GM12878 (cell line): ENCODE measurements around the gene LIN28B. TPM values are rescaled to one million over a fixed set of nuclear protein-coding genes. Genes with fewer than 3 reads are reported as not detected.

Experiments used
- ATAC-seq: fragments of 200-7000 bp; cut with Tn5 transposase; 3 replicates; pipeline ENCODE4 v1.9.1; 2020; ENCODE audit warnings: mild to moderate bottlenecking, moderate library complexity
- BruUV-seq: library from RNA; stranded (reverse); fragments of 400-500 nt; replicated peaks from 2 replicates; lab custom pipeline; 2021; lab: Mats Ljungman, UMichigan
- CTCF ChIA-PET: fragments of 300-600 bp; sonication (Branson Sonifier 250); formaldehyde crosslinking; extraction: SDS; loops from one replicate; lab custom pipeline; 2021; ENCODE audit warnings: inconsistent platforms; lab: Yijun Ruan, JAX
- POLR2A ChIA-PET: fragments of 350-600 bp; formaldehyde crosslinking; extraction: SDS; loops from one replicate; lab custom pipeline; 2021; ENCODE audit warnings: inconsistent platforms; lab: Charles Lee
- RAD21 ChIA-PET: fragments of 300-600 bp; sonication (Branson Sonifier 250); formaldehyde crosslinking; loops from one replicate; lab custom pipeline; 2023; ENCODE audit warnings: antibody characterized with exemption; ENCODE audit not compliant: unreplicated experiment; lab: Charles Lee
- SMC1A ChIA-PET: fragments of 300-600 bp; sonication (Branson Sonifier 250); formaldehyde crosslinking; loops from one replicate; lab custom pipeline; 2023; ENCODE audit not compliant: unreplicated experiment, uncharacterized antibody; lab: Charles Lee
- DNase-seq: peaks from one replicate; pipeline ENCODE4 v3.0.0-alpha.2; 2011; ENCODE audit warnings: low read depth, low spot score
- FAIRE-seq: peaks from 3 replicates; lab custom pipeline; 2011; peaks lifted over from hg19 to GRCh38; lab: Jason Lieb, UNC
- H2AFZ ChIP-seq: 2 replicates; pipeline ENCODE4 v1.6.0; 2011; ENCODE audit warnings: low read depth, low read length, control low read depth; ENCODE audit not compliant: control insufficient read depth
- H3K27ac ChIP-seq: 2 replicates; pipeline ENCODE4 v1.5.1; 2011; ENCODE audit warnings: control low read depth; ENCODE audit not compliant: control insufficient read depth, insufficient read depth
- H3K27me3 ChIP-seq, 2 experiments: replicated peaks in 1 of 2; 2 replicates each; pipeline versions ENCODE4 v1.6.0 to v1.6.1; 2011; ENCODE audit warnings: low read length in 1 of 2; ENCODE audit not compliant: control insufficient read depth in 2 of 2, insufficient read depth in 2 of 2
- H3K36me3 ChIP-seq, 2 experiments: 2 replicates each; pipeline ENCODE4 v1.5.1; 2011; ENCODE audit warnings: low read length in 1 of 2; ENCODE audit not compliant: control insufficient read depth in 2 of 2, insufficient read depth in 2 of 2
- H3K4me1 ChIP-seq: 2 replicates; pipeline ENCODE4 v1.6.1; 2011; ENCODE audit warnings: mild to moderate bottlenecking, low read length, moderate library complexity, mixed read lengths; ENCODE audit not compliant: control insufficient read depth, insufficient read depth
- H3K4me2 ChIP-seq: 2 replicates; pipeline ENCODE4 v1.6.0; 2011; ENCODE audit warnings: control low read depth; ENCODE audit not compliant: control insufficient read depth, insufficient read depth
- H3K4me3 ChIP-seq: fragments of 200-600 bp; sonication (generic); 2 replicates; pipeline ENCODE4 v1.5.1; 2016
- H3K79me2 ChIP-seq: 2 replicates; pipeline ENCODE4 v1.6.0; 2011; ENCODE audit warnings: low read length; ENCODE audit not compliant: control insufficient read depth, insufficient read depth
- H3K9ac ChIP-seq: 2 replicates; pipeline ENCODE4 v1.8.0; 2011; ENCODE audit warnings: low read length, control low read depth, mixed read lengths; ENCODE audit not compliant: control insufficient read depth, insufficient read depth
- H3K9me3 ChIP-seq: replicated peaks from 3 replicates; pipeline ENCODE4 v1.5.1; 2011; ENCODE audit warnings: mild to moderate bottlenecking, low read length; ENCODE audit not compliant: control insufficient read depth, insufficient read depth
- H4K20me1 ChIP-seq: 2 replicates; pipeline ENCODE4 v1.6.0; 2011; ENCODE audit not compliant: control insufficient read depth, insufficient read depth
- CBFB ChIP-seq: IDR thresholded peaks from 2 replicates; pipeline ENCODE4 v1.6.1; 2016; ENCODE audit warnings: antibody characterized with exemption, low read depth
- E4F1 ChIP-seq: fragments of 450-650 bp; IDR thresholded peaks from 2 replicates; pipeline ENCODE4 v1.6.1; 2018; ENCODE audit warnings: borderline replicate concordance, mild to moderate bottlenecking; ENCODE audit not compliant: partially characterized antibody
- FOS ChIP-seq: IDR thresholded peaks from 3 replicates; pipeline ENCODE4 v1.6.1; 2011; ENCODE audit warnings: borderline replicate concordance; ENCODE audit not compliant: insufficient read length; ENCODE audit errors: extremely low read depth
- FOXM1 ChIP-seq: IDR thresholded peaks from 2 replicates; pipeline ENCODE4 v1.6.1; 2012; ENCODE audit warnings: low read depth, mild to moderate bottlenecking, inconsistent platforms, low read length, moderate library complexity
- MXI1 ChIP-seq: fragments of 150-350 bp; IDR thresholded peaks from 2 replicates; pipeline ENCODE4 v1.6.1; 2011; ENCODE audit warnings: low read depth, mild to moderate bottlenecking, inconsistent platforms, low read length, improper control_type of control experiment
- PRDM15 ChIP-seq: fragments of 450-650 bp; formaldehyde crosslinking; IDR thresholded peaks from 2 replicates; pipeline ENCODE4 v1.4.0; 2020; ENCODE audit warnings: mild to moderate bottlenecking, moderate library complexity
- WGBS: methylation state at CpG from one replicate; pipeline ENCODE4 v1.1.6; 2016; ENCODE audit warnings: low lambda C conversion rate; ENCODE audit not compliant: insufficient replicate concordance, insufficient coverage; ENCODE audit errors: missing lambda C conversion rate; 5-methylcytosine and 5-hydroxymethylcytosine counted together
- in situ Hi-C: fragments of 300-500 bp; cut with MboI; formaldehyde crosslinking; loops from 9 replicates; pipeline ENCODE4 v1.14.3; 2018; ENCODE audit warnings: mixed read lengths
- intact Hi-C: fragments of 100-400 bp; cut with micrococcal nuclease; formaldehyde crosslinking; loops from one replicate; pipeline ENCODE4 v1.14.2; 2022; ENCODE audit not compliant: unreplicated experiment
- polyA plus RNA-seq, 11 experiments: library from polyadenylated mRNA; depleted of rRNA in 4 of 11; unstranded in 6 of 11; stranded (reverse) in 5 of 11; fragments of >200 nt; fragmentation: Nextera tagmentation in 4 of 11; fragmentation: Illumina TruSeq in 1 of 11; extraction: Ambion mirVana in 4 of 11; extraction: Trizol in 1 of 11; gene quantifications; 1 replicate in 1 of 11; 2 replicates in 10 of 11; pipeline versions ENCODE4 v1.2.1 to v1.2.3, GENCODE V29; 2011 to 2016; ENCODE audit warnings: inconsistent platforms in 2 of 11, missing spikeins in 2 of 11, low read depth in 1 of 11
- total RNA-seq, 4 experiments: library from RNA; depleted of rRNA in 3 of 4; stranded (reverse); fragments of >200 nt in 3 of 4; fragmentation: Illumina TruSeq in 1 of 4; extraction: Trizol in 1 of 4; gene quantifications; 2 replicates each; pipeline versions ENCODE4 v1.2.1 to v1.2.3, GENCODE V29; 2013 to 2021
- TF ChIP-seq, protein P1 (sequence below): fragments of 450-650 bp; formaldehyde crosslinking; IDR thresholded peaks from 2 replicates; pipeline ENCODE4 v1.5.0; 2022; ENCODE audit warnings: mild to moderate bottlenecking, missing genetic modification characterization

LIN28B gene
- total and polyA plus RNA-seq, 10 of the 15 experiments (the other 5 are each of a cell fraction or from before 2014, with no cell fraction given), result 0.01 to 2.4 (median 0.09) TPM; not detected in 6

- H3K27me3 ChIP-seq, result no peaks in the 10 kb centered on the region
- no peak for TF ChIP-seq FOXM1
- TF ChIP-seq CBFB, result no peak
- no peak for TF ChIP-seq PRDM15 (CRISPR knock-in tag)
- SMC1A ChIA-PET, result interaction anchor here (0.7 kb wide), 1 partner anchor 155 kb away, joined by 3 read pairs; no protein-coding TSS in a partner anchor
- RAD21 ChIA-PET, result no interaction called here
- in situ Hi-C loops (no loop called here), intact Hi-C loops (no loop called here)
- H3K9me3 ChIP-seq, result no peaks in the 10 kb centered on the region
- H4K20me1 ChIP-seq, result no peaks in the 10 kb centered on the region
- CTCF ChIA-PET, result interaction anchor here (1.4 kb wide), 1 partner anchor 22 kb away, joined by 3 read pairs; no protein-coding TSS in a partner anchor
- H3K79me2 ChIP-seq, result no peaks in the 10 kb centered on the region
- BruUV-seq, result no TSS peak
- no peak overlapping the region for H3K9ac ChIP-seq
- FAIRE-seq, result no peak
- no peak overlapping the region for H3K4me3 ChIP-seq
- no peak for DNase-seq
- POLR2A ChIA-PET, result no interaction called here
- WGBS, result 27% methylated on average over 1 of the region's 1 CpG
- no peak overlapping the region for H3K4me2 ChIP-seq
- no peaks in the 10 kb centered on the region for H3K36me3 ChIP-seq
- no peaks in the 10 kb centered on the region for H3K4me1 ChIP-seq
- no peak overlapping the region for H3K27ac ChIP-seq
- H2AFZ ChIP-seq, result no peak overlapping the region
- ATAC-seq, result no peak
These were observed 35.0 kb upstream of the LIN28B start for GRCh38 chr6:104921896-104922295.

DNA sequence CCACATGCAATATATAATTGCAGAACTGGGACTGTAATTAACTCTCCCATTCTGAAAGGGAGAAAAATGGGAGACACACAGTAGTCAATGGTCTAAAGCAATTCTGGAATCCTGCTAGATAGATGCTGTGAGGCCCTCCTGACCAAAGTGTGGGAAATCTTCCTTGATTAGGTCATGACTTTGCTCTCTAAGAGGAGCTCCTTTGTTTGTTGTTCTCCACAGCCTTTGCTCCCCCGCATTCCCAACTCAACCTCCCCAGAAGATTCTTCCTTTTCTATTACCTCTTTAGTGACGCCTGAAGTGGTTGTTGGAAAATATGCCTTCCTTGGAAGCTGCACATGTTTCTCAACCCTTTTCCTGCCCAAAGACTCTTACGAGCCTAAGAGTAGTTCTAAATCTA lies 28.8 kb upstream of the LIN28B start:
- ChIA-PET SMC1A (interaction anchor here (0.7 kb wide), 1 partner anchor 460 kb away, joined by 3 read pairs; no protein-coding TSS in a partner anchor), RAD21 (no interaction called here), CTCF (no interaction called here), POLR2A (no interaction called here)
- no peaks in the 10 kb centered on the region for H3K4me1 ChIP-seq
- H3K4me2 ChIP-seq, result no peak overlapping the region
- no peaks in the 10 kb centered on the region for H3K27me3 ChIP-seq
- H4K20me1 ChIP-seq, result no peaks in the 10 kb centered on the region
- H3K9me3 ChIP-seq, result no peaks in the 10 kb centered on the region
- no peak for FAIRE-seq
- no peaks in the 10 kb centered on the region for H3K36me3 ChIP-seq
- BruUV-seq, result no TSS peak
- ATAC-seq, result no peak
- H2AFZ ChIP-seq, result no peak overlapping the region
- in situ Hi-C loops (no loop called here), intact Hi-C loops (no loop called here)
- 8% methylated on average over 3 of the region's 3 CpGs for WGBS
- H3K9ac ChIP-seq, result no peak overlapping the region
- H3K79me2 ChIP-seq, result no peaks in the 10 kb centered on the region
- no peak for DNase-seq
- no peak overlapping the region for H3K4me3 ChIP-seq
- no peak overlapping the region for H3K27ac ChIP-seq
- TF ChIP-seq E4F1 (no peak), FOS (no peak), MXI1 (no peak)
- TF ChIP-seq, protein P1, sequence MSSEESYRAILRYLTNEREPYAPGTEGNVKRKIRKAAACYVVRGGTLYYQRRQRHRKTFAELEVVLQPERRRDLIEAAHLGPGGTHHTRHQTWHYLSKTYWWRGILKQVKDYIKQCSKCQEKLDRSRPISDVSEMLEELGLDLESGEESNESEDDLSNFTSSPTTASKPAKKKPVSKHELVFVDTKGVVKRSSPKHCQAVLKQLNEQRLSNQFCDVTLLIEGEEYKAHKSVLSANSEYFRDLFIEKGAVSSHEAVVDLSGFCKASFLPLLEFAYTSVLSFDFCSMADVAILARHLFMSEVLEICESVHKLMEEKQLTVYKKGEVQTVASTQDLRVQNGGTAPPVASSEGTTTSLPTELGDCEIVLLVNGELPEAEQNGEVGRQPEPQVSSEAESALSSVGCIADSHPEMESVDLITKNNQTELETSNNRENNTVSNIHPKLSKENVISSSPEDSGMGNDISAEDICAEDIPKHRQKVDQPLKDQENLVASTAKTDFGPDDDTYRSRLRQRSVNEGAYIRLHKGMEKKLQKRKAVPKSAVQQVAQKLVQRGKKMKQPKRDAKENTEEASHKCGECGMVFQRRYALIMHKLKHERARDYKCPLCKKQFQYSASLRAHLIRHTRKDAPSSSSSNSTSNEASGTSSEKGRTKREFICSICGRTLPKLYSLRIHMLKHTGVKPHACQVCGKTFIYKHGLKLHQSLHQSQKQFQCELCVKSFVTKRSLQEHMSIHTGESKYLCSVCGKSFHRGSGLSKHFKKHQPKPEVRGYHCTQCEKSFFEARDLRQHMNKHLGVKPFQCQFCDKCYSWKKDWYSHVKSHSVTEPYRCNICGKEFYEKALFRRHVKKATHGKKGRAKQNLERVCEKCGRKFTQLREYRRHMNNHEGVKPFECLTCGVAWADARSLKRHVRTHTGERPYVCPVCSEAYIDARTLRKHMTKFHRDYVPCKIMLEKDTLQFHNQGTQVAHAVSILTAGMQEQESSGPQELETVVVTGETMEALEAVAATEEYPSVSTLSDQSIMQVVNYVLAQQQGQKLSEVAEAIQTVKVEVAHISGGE (CRISPR knock-in tag), result no peak
